ENCODE data around the gene KIF16B. TPM values are rescaled to one million over a fixed set of nuclear protein-coding genes. Genes with fewer than 3 reads are reported as not detected.

The KIF16B gene
- total RNA-seq = 1 to 10 TPM; 5.5 to 5.8 TPM

GRCh38 chr20:16573001-16573965 lies at the start of gene KIF16B:
Gene KIF16B, minus strand, starts transcription at chr20:16573448. Its CDS starts 173 bp downstream, at chr20:16573275.
- Mint-ChIP-seq H3K4me3 (peak within 1 kb of the TSS; percentile 88), H3K9me3 (no peaks in the 10 kb centered on the region), H3K27ac (peak within 1 kb of the TSS; percentile 67), H3K4me1 (peaks cover 16% of the 10 kb centered on the region), H3K36me3 (no peaks in the 10 kb centered on the region), H3K27me3 (peaks cover 2% of the 10 kb centered on the region)
- DNase-seq (peak; percentile 91), ATAC-seq (ENCODE audit: low read depth) (peak; percentile 88)
- POLR2A ChIA-PET = no interaction called here

GRCh38 chr20:16622501-16622900 lies 49.3 kb upstream of the KIF16B start:
- Mint-ChIP-seq H3K4me3 (no peak overlapping the region), H3K27ac (no peak overlapping the region), H3K36me3 (no peaks in the 10 kb centered on the region), H3K27me3 (no peaks in the 10 kb centered on the region), H3K9me3 (no peaks in the 10 kb centered on the region), H3K4me1 (no peaks in the 10 kb centered on the region)
- DNase-seq (no peak), ATAC-seq (ENCODE audit: low read depth) (no peak)
- POLR2A ChIA-PET = no interaction called here

GRCh38 chr20:16621435-16622141 lies 48.3 kb upstream of the KIF16B start:
- Mint-ChIP-seq H3K9me3 (peaks cover under 1% of the 10 kb centered on the region), H3K27me3 (no peaks in the 10 kb centered on the region), H3K4me3 (no peak overlapping the region), H3K4me1 (no peaks in the 10 kb centered on the region), H3K36me3 (no peaks in the 10 kb centered on the region), H3K27ac (no peak overlapping the region)
- no peak for DNase-seq
- POLR2A ChIA-PET = no interaction called here
- no peak for ATAC-seq (ENCODE audit: low read depth)

GRCh38 chr20:16620961-16621360 lies 47.7 kb upstream of the KIF16B start:
- H3K4me1 Mint-ChIP-seq = no peaks in the 10 kb centered on the region
- POLR2A ChIA-PET = no interaction called here
- no peaks in the 10 kb centered on the region for H3K27me3 Mint-ChIP-seq
- peaks cover 2% of the 10 kb centered on the region for H3K9me3 Mint-ChIP-seq
- no peak overlapping the region for H3K4me3 Mint-ChIP-seq
- H3K27ac Mint-ChIP-seq = no peak overlapping the region
- DNase-seq = no peak
- no peaks in the 10 kb centered on the region for H3K36me3 Mint-ChIP-seq
- ATAC-seq (ENCODE audit: low read depth) = no peak

- Mint-ChIP-seq H3K36me3 (no peaks in the 10 kb centered on the region), H3K9me3 (peaks cover 2% of the 10 kb centered on the region), H3K4me3 (no peak overlapping the region), H3K27me3 (no peaks in the 10 kb centered on the region), H3K27ac (no peak overlapping the region), H3K4me1 (no peaks in the 10 kb centered on the region)
- DNase-seq = no peak
- ATAC-seq (ENCODE audit: low read depth) = no peak
- POLR2A ChIA-PET = no interaction called here
Observed at GRCh38 chr20:16619953-16620352, 46.7 kb upstream of the KIF16B start.

- H3K27me3 Mint-ChIP-seq = no peaks in the 10 kb centered on the region
- DNase-seq = no peak
- no peak for ATAC-seq (ENCODE audit: low read depth)
- no peaks in the 10 kb centered on the region for H3K36me3 Mint-ChIP-seq
- peaks cover 2% of the 10 kb centered on the region for H3K9me3 Mint-ChIP-seq
- no peak overlapping the region for H3K4me3 Mint-ChIP-seq
- no peaks in the 10 kb centered on the region for H3K4me1 Mint-ChIP-seq
- H3K27ac Mint-ChIP-seq = no peak overlapping the region
- POLR2A ChIA-PET = no interaction called here
Observed at GRCh38 chr20:16617056-16617455, 43.8 kb upstream of the KIF16B start.

GRCh38 chr20:16616317-16616716 lies 43.1 kb upstream of the KIF16B start:
- DNase-seq (no peak), ATAC-seq (ENCODE audit: low read depth) (no peak)
- POLR2A ChIA-PET = no interaction called here
- H3K36me3 Mint-ChIP-seq = no peaks in the 10 kb centered on the region
- H3K4me1 Mint-ChIP-seq = no peaks in the 10 kb centered on the region
- no peaks in the 10 kb centered on the region for H3K27me3 Mint-ChIP-seq
- no peak overlapping the region for H3K4me3 Mint-ChIP-seq
- peaks cover 2% of the 10 kb centered on the region for H3K9me3 Mint-ChIP-seq
- no peak overlapping the region for H3K27ac Mint-ChIP-seq

- Mint-ChIP-seq H3K4me1 (no peaks in the 10 kb centered on the region), H3K27ac (no peak overlapping the region)
Observed at GRCh38 chr20:16615199-16615598, 42.0 kb upstream of the KIF16B start.

GRCh38 chr20:16613954-16614353 lies 40.7 kb upstream of the KIF16B start:
- no peak overlapping the region for H3K4me3 Mint-ChIP-seq
- H3K4me1 Mint-ChIP-seq = no peaks in the 10 kb centered on the region
- ATAC-seq (ENCODE audit: low read depth) (no peak), DNase-seq (no peak)
- no peak overlapping the region for H3K27ac Mint-ChIP-seq
- POLR2A ChIA-PET = no interaction called here
- H3K9me3 Mint-ChIP-seq = peaks cover 2% of the 10 kb centered on the region
- H3K36me3 Mint-ChIP-seq = no peaks in the 10 kb centered on the region
- H3K27me3 Mint-ChIP-seq = peaks cover 3% of the 10 kb centered on the region

More at GRCh38 chr20:16615199-16615598, 42.0 kb upstream of the KIF16B start:
- H3K27me3 Mint-ChIP-seq = peaks cover 1% of the 10 kb centered on the region
- H3K36me3 Mint-ChIP-seq = no peaks in the 10 kb centered on the region
- H3K9me3 Mint-ChIP-seq = peaks cover 2% of the 10 kb centered on the region
- no peak overlapping the region for H3K4me3 Mint-ChIP-seq
- POLR2A ChIA-PET = no interaction called here
- ATAC-seq (ENCODE audit: low read depth) = no peak
- no peak for DNase-seq

GRCh38 chr20:16612706-16613105 lies 39.5 kb upstream of the KIF16B start:
- H3K9me3 Mint-ChIP-seq = peaks cover 2% of the 10 kb centered on the region
- no peak overlapping the region for H3K4me3 Mint-ChIP-seq
- H3K27me3 Mint-ChIP-seq = peaks cover 3% of the 10 kb centered on the region
- DNase-seq (no peak), ATAC-seq (ENCODE audit: low read depth) (no peak)
- no peaks in the 10 kb centered on the region for H3K4me1 Mint-ChIP-seq
- H3K27ac Mint-ChIP-seq = no peak overlapping the region
- no peaks in the 10 kb centered on the region for H3K36me3 Mint-ChIP-seq
- POLR2A ChIA-PET = no interaction called here

- Mint-ChIP-seq H3K27me3 (peaks cover 3% of the 10 kb centered on the region), H3K36me3 (no peaks in the 10 kb centered on the region), H3K9me3 (peaks cover 2% of the 10 kb centered on the region), H3K27ac (no peak overlapping the region), H3K4me1 (no peaks in the 10 kb centered on the region), H3K4me3 (no peak overlapping the region)
- POLR2A ChIA-PET = no interaction called here
- ATAC-seq (ENCODE audit: low read depth) (no peak), DNase-seq (no peak)
Observed at GRCh38 chr20:16611817-16612216, 38.6 kb upstream of the KIF16B start.

GRCh38 chr20:16609066-16609465 lies 35.8 kb upstream of the KIF16B start:
- POLR2A ChIA-PET = no interaction called here
- Mint-ChIP-seq H3K36me3 (no peaks in the 10 kb centered on the region), H3K9me3 (no peaks in the 10 kb centered on the region), H3K4me3 (no peak overlapping the region), H3K27ac (no peak overlapping the region), H3K4me1 (no peaks in the 10 kb centered on the region), H3K27me3 (peaks cover 3% of the 10 kb centered on the region)
- DNase-seq (no peak), ATAC-seq (ENCODE audit: low read depth) (no peak)

GRCh38 chr20:16608277-16608650 lies 35.0 kb upstream of the KIF16B start:
- DNase-seq = no peak
- no peaks in the 10 kb centered on the region for H3K36me3 Mint-ChIP-seq
- no peaks in the 10 kb centered on the region for H3K4me1 Mint-ChIP-seq
- H3K4me3 Mint-ChIP-seq = no peak overlapping the region
- ATAC-seq (ENCODE audit: low read depth) = no peak
- POLR2A ChIA-PET = no interaction called here
- no peaks in the 10 kb centered on the region for H3K9me3 Mint-ChIP-seq
- peaks cover 3% of the 10 kb centered on the region for H3K27me3 Mint-ChIP-seq
- no peak overlapping the region for H3K27ac Mint-ChIP-seq

All from activated naive CD8-positive, alpha-beta T cell treated with anti-CD3 and anti-CD28 coated beads, Interleukin-2, amount 10 ng/mL, durations not matched to agents 7 days and 5 days (primary cell).